ENCODE data around the gene TANGO2. TPM values are rescaled to one million over a fixed set of nuclear protein-coding genes. Genes with fewer than 3 reads are reported as not detected.

The TANGO2 gene
- total and polyA plus RNA-seq, 9 of the 15 experiments (the other 6 are each of a cell fraction or from before 2014, with no cell fraction given), result 15.5 to 94.9 (median 70.1) TPM

- TF ChIP-seq FOSL1 (tag; conservative IDR thresholded peaks at IDR 0.05) (no peak), ZNF224 (CRISPR knock-in tag; IDR thresholded peaks at IDR 0.05) (no peak), ILK (tag; IDR thresholded peaks at IDR 0.05; ENCODE audit: borderline replicate concordance, low read depth) (no peak), GATAD2A (IDR thresholded peaks at IDR 0.05) (no peak), ZNF79 (CRISPR knock-in tag; IDR thresholded peaks at IDR 0.05; ENCODE audit: low read depth) (0 out of 2 replicates have a peak, but pooled peaks have one; percentile 53), ZFX (CRISPR knock-in tag; IDR thresholded peaks at IDR 0.05) (no peak), ZNF280B (CRISPR knock-in tag; IDR thresholded peaks at IDR 0.05) (peak; percentile 92), E2F3 (CRISPR knock-in tag; IDR thresholded peaks at IDR 0.05) (peak; percentile 100), MBD1 (CRISPR knock-in tag; IDR thresholded peaks at IDR 0.05) (no peak), ZNF282 (CRISPR knock-in tag; IDR thresholded peaks at IDR 0.05) (no peak), RFX7 (CRISPR knock-in tag; IDR thresholded peaks at IDR 0.05) (no peak; the same call in 1 of the 2 replicates), HDAC1 (IDR thresholded peaks at IDR 0.05) (no peak), RBBP5 (IDR thresholded peaks at IDR 0.05; ENCODE audit: borderline replicate concordance, insufficient read depth, low read length, poor library complexity, severe bottlenecking) (peak; percentile 96), MCM5 (IDR thresholded peaks at IDR 0.05; ENCODE audit: low read depth) (no peak), EWSR1 (IDR thresholded peaks at IDR 0.05; ENCODE audit: borderline replicate concordance, low read depth, partially characterized antibody) (no peak), RBM34 (IDR thresholded peaks at IDR 0.05; ENCODE audit: borderline replicate concordance, insufficient read depth, low read length) (no peak), RFX5 (IDR thresholded peaks at IDR 0.05; ENCODE audit: low read depth, low read length) (0 out of 2 replicates have a peak, but pooled peaks have one; percentile 60), ARID1B (IDR thresholded peaks at IDR 0.05) (no peak), PRPF4 (IDR thresholded peaks at IDR 0.05; ENCODE audit: insufficient read depth, low read depth, low read length, poor library complexity, severe bottlenecking) (no peak), C11orf30 (IDR thresholded peaks at IDR 0.05; ENCODE audit: low read depth) (no peak), HIVEP1 (CRISPR knock-in tag; IDR thresholded peaks at IDR 0.05) (peak; percentile 90), TAF1 (IDR thresholded peaks at IDR 0.05; ENCODE audit: control insufficient read depth, extremely low read depth, insufficient read depth, low read length, severe bottlenecking) (no peak), TFAM (CRISPR knock-in tag; conservative IDR thresholded peaks at IDR 0.05) (no peak), RB1 (IDR thresholded peaks at IDR 0.05; ENCODE audit: low read depth) (no peak), IRF9 (tag; IDR thresholded peaks at IDR 0.05) (peak; percentile 89; the same call in 1 of the 2 replicates), FOXJ2 (tag; IDR thresholded peaks at IDR 0.05) (no peak)
These were observed 59.0 kb downstream of the TANGO2 start, which contains the start of gene DGCR8 (continued) for GRCh38 chr22:20079745-20080444.

Measured in K562 (cell line).